Erythroblast (primary cell): Measurements from ENCODE around the gene MOG.

Source experiments
- GATA1 ChIP-seq: IDR thresholded peaks from 2 replicates; pipeline ENCODE4 v1.6.1; 2011; ENCODE audit warnings: low read depth, mild to moderate bottlenecking, control low read depth, low read length, moderate library complexity
- POLR2A ChIP-seq: IDR thresholded peaks from 2 replicates; pipeline ENCODE4 v1.6.1; 2011; ENCODE audit warnings: mild to moderate bottlenecking, low read length

DNA sequence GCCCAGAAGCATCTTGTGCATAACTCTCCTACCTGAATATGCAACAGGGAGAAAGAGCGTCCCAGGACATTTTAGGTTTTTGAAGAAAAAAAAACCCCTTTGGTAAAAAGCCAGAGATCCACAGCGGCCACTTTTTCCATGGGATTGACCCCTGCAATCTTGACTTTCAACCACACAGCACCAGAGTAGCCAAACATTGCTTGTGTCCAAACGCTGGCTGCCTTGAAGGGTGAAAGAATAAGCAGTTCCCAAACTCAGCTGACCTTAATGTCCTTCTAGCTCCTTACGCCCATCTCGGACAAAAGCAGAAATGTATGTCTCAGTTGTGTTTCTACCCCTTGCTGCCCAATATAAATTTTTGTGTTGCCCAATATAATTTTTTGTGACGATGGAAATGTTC, 1.2 kb upstream of the MOG start:
- TF ChIP-seq POLR2A (no peak), GATA1 (no peak)
